OCI-LY3 (cell line): ENCODE data around the gene SIK3.

Experiments used
- H2AFZ ChIP-seq: fragments of 200-600, 300-600 bp; shearing (Covaris generic); 2 replicates; pipeline ENCODE4 v1.6.0; 2014; ENCODE audit warnings: antibody characterized with exemption, low read depth, low read length
- H3K27ac ChIP-seq: fragments of 200-600, 300-600 bp; sonication (generic); 2 replicates; pipeline ENCODE4 v1.5.1; 2014; ENCODE audit warnings: mild to moderate bottlenecking, low read length, moderate library complexity, mixed read lengths
- H3K27me3 ChIP-seq: fragments of 200-600, 300-600 bp; sonication (generic); 2 replicates; pipeline ENCODE4 v1.6.1; 2014; ENCODE audit warnings: low read depth, low read length, mixed read lengths
- H3K36me3 ChIP-seq: fragments of 200-600, 300-600 bp; sonication (generic); replicated peaks from 2 replicates; pipeline ENCODE3; 2014; ENCODE audit warnings: low read depth, low read length, mixed read lengths
- H3K4me1 ChIP-seq: fragments of 300-600, 200-600 bp; sonication (generic); 2 replicates; pipeline ENCODE4 v1.6.1; 2014; ENCODE audit warnings: low read length, mixed read lengths
- H3K4me2 ChIP-seq: fragments of 200-600, 300-600 bp; sonication (generic); 2 replicates; pipeline ENCODE4 v1.6.1; 2014; ENCODE audit warnings: low read length, mixed read lengths
- H3K4me3 ChIP-seq: fragments of 300-600, 200-600 bp; sonication (generic); 2 replicates; pipeline ENCODE4 v1.5.1; 2014; ENCODE audit warnings: antibody characterized with exemption, mild to moderate bottlenecking, low read length, moderate library complexity
- H3K79me2 ChIP-seq: fragments of 300-600, 200-600 bp; shearing (Covaris generic); 2 replicates; pipeline ENCODE4 v1.6.1; 2014; ENCODE audit warnings: mild to moderate bottlenecking, low read length, mixed read lengths
- H3K9ac ChIP-seq: fragments of 300-600, 200-600 bp; shearing (Covaris generic); 2 replicates; pipeline ENCODE4 v1.6.0; 2014; ENCODE audit warnings: mild to moderate bottlenecking, low read length, moderate library complexity
- H3K9me3 ChIP-seq: fragments of 200-600, 300-600 bp; shearing (Covaris generic); 2 replicates; pipeline ENCODE4 v1.6.1; 2014; ENCODE audit warnings: low read length, mixed read lengths; ENCODE audit not compliant: insufficient read depth
- H4K20me1 ChIP-seq: fragments of 200-600, 300-600 bp; sonication (generic); 2 replicates; pipeline ENCODE4 v1.6.1; 2016; ENCODE audit warnings: low read length, mixed read lengths; ENCODE audit not compliant: insufficient read depth
- CTCF ChIP-seq: fragments of 200-600, 300-600 bp; sonication (generic); IDR thresholded peaks from 2 replicates; pipeline ENCODE4 v1.5.1; 2014; ENCODE audit warnings: antibody characterized with exemption, low read length, low read depth
- EZH2phosphoT487 ChIP-seq: fragments of 200-600 bp; shearing (Covaris generic); IDR thresholded peaks from 2 replicates; pipeline ENCODE4 v1.6.1; 2018; ENCODE audit warnings: antibody characterized with exemption, mixed run types, low read depth

SIK3 gene

DNA sequence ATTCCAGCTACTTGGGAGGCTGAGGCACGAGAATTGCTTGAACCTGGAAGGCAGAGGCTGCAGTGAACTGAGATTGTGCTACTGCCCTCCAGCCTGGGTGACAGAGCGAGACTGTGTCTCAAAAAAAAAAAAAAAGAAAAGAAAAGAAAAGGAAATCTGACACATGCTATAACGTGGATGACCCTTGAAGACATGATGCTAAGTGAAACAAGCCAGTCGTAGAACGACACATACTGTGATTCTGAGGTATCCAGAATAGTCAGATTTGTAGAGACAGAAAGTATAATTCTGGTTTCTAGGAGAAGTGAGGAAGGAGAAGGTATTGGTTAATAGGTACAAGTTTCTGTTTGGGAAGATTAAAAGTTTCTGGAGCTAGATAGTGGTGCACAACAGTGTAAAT, 299.9 kb downstream of the SIK3 start:
- Histone ChIP-seq H3K4me2 (no peak overlapping the region), H3K36me3 (no peaks in the 10 kb centered on the region)
- TF ChIP-seq CTCF: no peak
- TF ChIP-seq EZH2phosphoT487: no peak

DNA sequence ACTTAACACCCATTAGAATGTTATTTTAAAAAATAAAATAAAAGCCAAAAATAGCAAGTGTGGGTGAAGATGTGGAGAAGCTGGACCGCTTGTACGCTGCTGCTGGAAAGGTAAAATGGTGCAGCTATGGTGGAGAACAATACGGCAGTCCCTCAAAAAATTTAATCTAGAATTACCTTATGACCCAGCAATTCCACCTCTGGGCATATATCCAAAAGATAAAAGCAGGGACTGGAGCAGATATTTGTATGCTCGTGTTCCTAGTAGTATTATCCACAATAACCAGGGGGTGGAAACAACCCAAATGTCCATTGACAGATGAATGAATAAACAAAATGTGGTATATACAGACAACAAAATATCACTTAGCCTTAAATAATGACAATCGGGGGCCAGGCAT, 300.4 kb downstream of the SIK3 start:
- H2AFZ ChIP-seq: no peak overlapping the region
- no peak overlapping the region for H3K27ac ChIP-seq
- no peaks in the 10 kb centered on the region for H4K20me1 ChIP-seq
- H3K4me3 ChIP-seq: no peak overlapping the region
- no peaks in the 10 kb centered on the region for H3K79me2 ChIP-seq
- no peak overlapping the region for H3K9ac ChIP-seq
- H3K36me3 ChIP-seq: no peaks in the 10 kb centered on the region
- TF ChIP-seq EZH2phosphoT487: no peak
- no peak for TF ChIP-seq CTCF
- peaks cover 15% of the 10 kb centered on the region; the same call in 1 of the 2 replicates for H3K27me3 ChIP-seq
- no peak overlapping the region for H3K4me2 ChIP-seq
- H3K9me3 ChIP-seq: no peaks in the 10 kb centered on the region
- H3K4me1 ChIP-seq: peaks cover 3% of the 10 kb centered on the region; the same call in 1 of the 2 replicates

More for the DNA sequence above, 299.9 kb downstream of the SIK3 start:
- Histone ChIP-seq H3K9ac (no peak overlapping the region), H2AFZ (no peak overlapping the region), H3K27me3 (peaks cover 15% of the 10 kb centered on the region; the same call in 1 of the 2 replicates), H4K20me1 (no peaks in the 10 kb centered on the region), H3K4me3 (no peak overlapping the region), H3K27ac (no peak overlapping the region), H3K4me1 (peaks cover 3% of the 10 kb centered on the region; the same call in 1 of the 2 replicates), H3K79me2 (no peaks in the 10 kb centered on the region), H3K9me3 (no peaks in the 10 kb centered on the region)

GRCh38 chr11:116796548-116796947, 301.7 kb downstream of the SIK3 start:
- Histone ChIP-seq H4K20me1 (no peaks in the 10 kb centered on the region), H3K4me1 (peaks cover 6% of the 10 kb centered on the region; the same call in 1 of the 2 replicates), H3K9ac (no peak overlapping the region), H3K4me3 (no peak overlapping the region), H3K79me2 (no peaks in the 10 kb centered on the region), H2AFZ (no peak overlapping the region), H3K27me3 (peaks cover 15% of the 10 kb centered on the region; the same call in 1 of the 2 replicates), H3K27ac (no peak overlapping the region), H3K4me2 (no peak overlapping the region), H3K36me3 (no peaks in the 10 kb centered on the region), H3K9me3 (no peaks in the 10 kb centered on the region)
- no peak for TF ChIP-seq CTCF
- no peak for TF ChIP-seq EZH2phosphoT487

GRCh38 chr11:116794851-116795250, 303.4 kb downstream of the SIK3 start:
- TF ChIP-seq EZH2phosphoT487 (no peak), CTCF (no peak)
- Histone ChIP-seq H3K9ac (no peak overlapping the region), H3K9me3 (no peaks in the 10 kb centered on the region), H3K36me3 (no peaks in the 10 kb centered on the region), H3K4me2 (no peak overlapping the region), H3K79me2 (no peaks in the 10 kb centered on the region), H3K27ac (no peak overlapping the region), H3K4me3 (no peak overlapping the region), H3K4me1 (peaks cover 7% of the 10 kb centered on the region; the same call in 1 of the 2 replicates), H4K20me1 (no peaks in the 10 kb centered on the region), H3K27me3 (0 out of 2 replicates have a peak, but pooled peaks cover 10% of the 10 kb centered on the region), H2AFZ (no peak overlapping the region)
